Smooth muscle cell of the umbilical artery (primary cell): ENCODE results near the gene SDC1. TPM values are rescaled to one million over a fixed set of nuclear protein-coding genes. Genes with fewer than 3 reads are reported as not detected.

ENCODE experiments used
- total RNA-seq: library from RNA; depleted of rRNA; stranded (reverse); fragments of >200 nt; gene quantifications from 2 replicates; pipeline ENCODE4 v1.2.3, GENCODE V29; 2014

The SDC1 gene
- total RNA-seq, result 77.2 and 102 TPM in 2 replicates

GRCh38 chr2:20224716-20225293, at the start of gene SDC1:
Gene SDC1 (minus strand): TSS chr2:20225130. CDS start chr2:20224867, 263 bp downstream.

Other genes starting within 250 kb of the SDC1 start
- 14.6 and 18.5 TPM in 2 replicates for gene WDR35, start 235.0 kb downstream of the SDC1 start, total RNA-seq
- 3.0 and 3.7 TPM in 2 replicates for gene MATN3, start 212.5 kb downstream of the SDC1 start, total RNA-seq
- gene LAPTM4A, start 173.5 kb downstream of the SDC1 start, total RNA-seq, result 97.3 and 161 TPM in 2 replicates
- gene PUM2, start 125.7 kb upstream of the SDC1 start, total RNA-seq, result 48.1 and 66.5 TPM in 2 replicates
- gene RHOB, start 221.9 kb upstream of the SDC1 start, total RNA-seq, result 89.1 and 102 TPM in 2 replicates